GM19467 (cell line): ENCODE data around the gene AP1M1.

Source experiments
- ATAC-seq: cut with Tn5 transposase; IDR thresholded peaks from one replicate; pipeline ENCODE4 v1.9.1; 2021; ENCODE audit warnings: mild to moderate bottlenecking, moderate library complexity; ENCODE audit not compliant: unreplicated experiment

Gene AP1M1

DNA sequence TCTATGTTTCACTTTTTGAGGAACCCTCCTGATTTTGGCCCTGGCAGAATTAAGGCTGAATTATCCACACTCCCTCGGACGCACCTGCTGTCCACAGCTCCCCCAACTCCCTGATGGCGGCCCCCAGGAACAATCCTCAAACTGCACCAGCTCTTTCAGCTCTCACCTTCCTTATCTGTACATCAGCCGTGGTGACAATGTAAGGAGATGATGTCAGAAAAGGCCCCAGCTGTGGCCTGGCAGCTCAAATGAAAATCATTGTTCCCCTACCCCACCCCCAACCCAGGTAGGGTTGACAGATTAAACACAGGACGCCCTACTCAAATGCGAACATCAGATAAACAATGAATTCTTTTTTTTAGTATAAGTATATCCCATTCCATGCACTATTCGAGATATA lies 91.9 kb downstream of the AP1M1 start:
- ATAC-seq, result no peak

GRCh38 chr19:16290692-16291091 lies 93.0 kb downstream of the AP1M1 start:
- no peak for ATAC-seq

GRCh38 chr19:16293118-16294091 lies 95.7 kb downstream of the AP1M1 start:
- no peak for ATAC-seq

DNA sequence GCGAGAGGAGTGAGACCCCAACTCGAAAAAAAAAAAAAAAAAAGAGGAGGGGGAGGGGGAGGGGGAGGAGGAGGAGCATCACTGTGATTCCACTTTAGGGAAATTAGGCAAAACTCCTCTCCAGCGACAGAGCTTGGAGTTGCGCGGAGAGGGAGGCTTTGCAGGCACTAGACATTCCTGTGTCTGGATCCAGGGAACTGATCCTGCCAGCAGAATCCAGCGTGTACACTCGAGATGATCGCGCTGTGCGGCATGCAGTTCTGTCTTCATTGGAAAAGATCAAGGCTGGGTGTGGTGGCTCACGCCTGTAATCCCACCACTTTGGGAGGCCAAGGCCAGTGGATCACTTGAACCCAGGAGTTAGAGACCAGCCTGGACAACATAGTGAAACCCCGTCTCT lies 97.3 kb downstream of the AP1M1 start:
- ATAC-seq, result no peak
